ENCODE data around the gene SIAH3. TPM values are rescaled to one million over a fixed set of nuclear protein-coding genes. Genes with fewer than 3 reads are reported as not detected.

SIAH3 gene
- total RNA-seq, 1 experiment from 2014 or later: not detected

DNA sequence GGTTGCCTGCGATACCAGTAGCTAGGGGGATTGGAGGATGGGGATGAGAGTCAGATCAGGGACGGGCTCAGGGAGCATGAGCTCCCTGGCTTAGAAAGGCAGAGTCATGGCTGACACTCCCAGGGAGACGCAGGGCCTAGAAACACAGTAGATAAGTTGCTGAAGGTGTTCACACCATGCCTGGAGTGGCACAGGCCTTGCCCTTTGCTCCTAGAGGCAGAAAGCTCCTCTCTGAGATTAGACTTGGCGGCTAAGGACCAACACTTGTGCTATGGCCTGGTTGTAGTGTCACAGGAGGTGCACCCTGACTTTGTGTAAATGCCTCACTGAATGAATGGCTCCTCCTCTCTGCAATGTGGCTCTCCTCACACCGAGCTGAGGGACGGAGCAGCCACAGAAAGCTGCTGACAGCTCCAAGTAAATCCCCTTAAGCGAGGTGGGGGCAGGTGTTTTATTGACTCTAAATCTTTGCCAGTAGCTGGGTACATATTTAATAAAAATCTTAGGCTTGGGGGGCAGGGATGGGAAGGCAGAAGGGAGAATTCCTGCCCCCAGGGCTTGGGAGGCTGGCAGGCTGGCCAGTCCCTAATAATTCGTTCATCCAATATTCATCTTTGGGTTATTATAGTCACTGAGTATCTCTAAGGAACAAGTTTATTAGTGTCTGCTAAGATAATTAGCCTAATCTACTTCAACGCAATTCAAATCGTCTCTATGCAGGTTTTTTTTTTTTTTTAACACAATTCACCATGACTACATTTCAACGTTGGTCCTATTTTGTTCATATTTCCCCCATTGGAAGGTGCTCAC lies 54.9 kb downstream of the SIAH3 start:
- H3K27ac Mint-ChIP-seq: no peak overlapping the region; a peak in 1 of 7 replicates
- no peak overlapping the region for H3K9ac ChIP-seq (ENCODE audit: extremely low read depth, insufficient read length, low read length)
- no peak overlapping the region for H2BK5ac ChIP-seq (ENCODE audit: insufficient read length, low read length)
- no peak overlapping the region for H3K4me3 Mint-ChIP-seq
- H3K23me2 ChIP-seq (ENCODE audit: insufficient read length, low read depth, low read length, poor library complexity, severe bottlenecking): no peaks in the 10 kb centered on the region
- no peak overlapping the region for H2AK5ac ChIP-seq (ENCODE audit: insufficient read length, low read length)
- no CpG with 5 or more reads among the region's 11 CpGs for WGBS (ENCODE audit: extremely low coverage, insufficient read length, low lambda C conversion rate)
- peaks cover 0 to 11% of the 10 kb centered on the region in 2 experiments; a peak in 2 of 4 replicates for H3K4me1 Mint-ChIP-seq
- no peaks in the 10 kb centered on the region for H3K27me3 ChIP-seq (ENCODE audit: insufficient read depth, low read length)
- peaks cover 0 to 2% of the 10 kb centered on the region in 2 experiments; a peak in 2 of 5 replicates for H3K9me3 Mint-ChIP-seq
- H4K91ac ChIP-seq (ENCODE audit: insufficient read length, low read depth, low read length): no peak overlapping the region
- TF ChIP-seq, protein P1, sequence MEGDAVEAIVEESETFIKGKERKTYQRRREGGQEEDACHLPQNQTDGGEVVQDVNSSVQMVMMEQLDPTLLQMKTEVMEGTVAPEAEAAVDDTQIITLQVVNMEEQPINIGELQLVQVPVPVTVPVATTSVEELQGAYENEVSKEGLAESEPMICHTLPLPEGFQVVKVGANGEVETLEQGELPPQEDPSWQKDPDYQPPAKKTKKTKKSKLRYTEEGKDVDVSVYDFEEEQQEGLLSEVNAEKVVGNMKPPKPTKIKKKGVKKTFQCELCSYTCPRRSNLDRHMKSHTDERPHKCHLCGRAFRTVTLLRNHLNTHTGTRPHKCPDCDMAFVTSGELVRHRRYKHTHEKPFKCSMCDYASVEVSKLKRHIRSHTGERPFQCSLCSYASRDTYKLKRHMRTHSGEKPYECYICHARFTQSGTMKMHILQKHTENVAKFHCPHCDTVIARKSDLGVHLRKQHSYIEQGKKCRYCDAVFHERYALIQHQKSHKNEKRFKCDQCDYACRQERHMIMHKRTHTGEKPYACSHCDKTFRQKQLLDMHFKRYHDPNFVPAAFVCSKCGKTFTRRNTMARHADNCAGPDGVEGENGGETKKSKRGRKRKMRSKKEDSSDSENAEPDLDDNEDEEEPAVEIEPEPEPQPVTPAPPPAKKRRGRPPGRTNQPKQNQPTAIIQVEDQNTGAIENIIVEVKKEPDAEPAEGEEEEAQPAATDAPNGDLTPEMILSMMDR (conservative IDR thresholded peaks at IDR 0.05): no peak
- H3K27me3 Mint-ChIP-seq (ENCODE audit: low read depth): no peaks in the 10 kb centered on the region
- no peak overlapping the region for H2AFZ ChIP-seq (ENCODE audit: low read length)
- no peak overlapping the region for H3K14ac ChIP-seq (ENCODE audit: insufficient read depth, low read length)
- no peak overlapping the region for H2BK20ac ChIP-seq (ENCODE audit: low read depth, low read length, poor library complexity, severe bottlenecking)
- DNase-seq: no peak
- H4K8ac ChIP-seq (replicated peaks; ENCODE audit: insufficient read length, low read depth, low read length): no peak overlapping the region
- no peaks in the 10 kb centered on the region for H3K4me1 ChIP-seq (ENCODE audit: insufficient read depth, low read length)
- no peak overlapping the region for H2BK15ac ChIP-seq (ENCODE audit: low read depth, low read length)
- no peaks in the 10 kb centered on the region for H3K9me3 ChIP-seq (ENCODE audit: control insufficient read depth, low read depth, low read length)
- H3K4ac ChIP-seq (ENCODE audit: low read depth, low read length): no peak overlapping the region
- H3K36me3 Mint-ChIP-seq (ENCODE audit: insufficient read depth in 1 of 3, low read depth in 3 of 3): no peaks in the 10 kb centered on the region; a peak in 2 of 7 replicates
- H3K79me1 ChIP-seq (ENCODE audit: insufficient read depth, low read depth, low read length, poor library complexity, severe bottlenecking): no peaks in the 10 kb centered on the region
- no peak overlapping the region for H3K27ac ChIP-seq (ENCODE audit: insufficient read length, low read depth, low read length)
- H4K20me1 ChIP-seq (ENCODE audit: control insufficient read depth, insufficient read depth, insufficient read length): no peaks in the 10 kb centered on the region
- H2BK120ac ChIP-seq (ENCODE audit: low read depth, low read length, poor library complexity, severe bottlenecking): no peak overlapping the region
- peak overlapping the region; percentile 29 for H3K18ac ChIP-seq (ENCODE audit: insufficient read length, low read depth, low read length)
- H2BK12ac ChIP-seq (ENCODE audit: insufficient read length, low read depth, low read length): no peak overlapping the region
- no peaks in the 10 kb centered on the region for H3K79me2 ChIP-seq (ENCODE audit: insufficient read depth, low read length)
- H3K23ac ChIP-seq (ENCODE audit: insufficient read length, low read depth, low read length): no peak overlapping the region
- no peak overlapping the region for H3K56ac ChIP-seq (ENCODE audit: insufficient read length, low read depth, low read length)
- H3T11ph ChIP-seq (ENCODE audit: low read length): no peak overlapping the region
- H4K5ac ChIP-seq (ENCODE audit: insufficient read length, low read depth, low read length): no peak overlapping the region
- H3K4me2 ChIP-seq (ENCODE audit: insufficient read depth, insufficient read length, low read length): no peak overlapping the region
